ENCODE measurements around the gene ABLIM3.

Gene ABLIM3

GRCh38 chr5:149182241-149182640, 40.9 kb downstream of the ABLIM3 start:
- no peak for TF ChIP-seq CTCF (IDR thresholded peaks at IDR 0.05)

GRCh38 chr5:149185067-149185466, 43.8 kb downstream of the ABLIM3 start:
- TF ChIP-seq CTCF (IDR thresholded peaks at IDR 0.05) = no peak

- TF ChIP-seq CTCF (IDR thresholded peaks at IDR 0.05) = no peak
These were observed 45.2 kb downstream of the ABLIM3 start for GRCh38 chr5:149186506-149186905.

GRCh38 chr5:149188383-149188782, 47.1 kb downstream of the ABLIM3 start:
- no peak for TF ChIP-seq CTCF (IDR thresholded peaks at IDR 0.05)

- no peak for TF ChIP-seq CTCF (IDR thresholded peaks at IDR 0.05)
These were observed 54.1 kb downstream of the ABLIM3 start for GRCh38 chr5:149195337-149195887.

- no peak for TF ChIP-seq CTCF (IDR thresholded peaks at IDR 0.05)
These were observed 54.7 kb downstream of the ABLIM3 start for GRCh38 chr5:149195962-149196361.

GRCh38 chr5:149198148-149198547, 56.9 kb downstream of the ABLIM3 start:
- no peak for TF ChIP-seq CTCF (IDR thresholded peaks at IDR 0.05)

GRCh38 chr5:149200355-149200754, 59.1 kb downstream of the ABLIM3 start:
- no peak for TF ChIP-seq CTCF (IDR thresholded peaks at IDR 0.05)

Measured in LNCAP (cell line).